Liver (tissue), 9 donors: ENCODE data around the gene ZNF701. TPM values are rescaled to one million over a fixed set of nuclear protein-coding genes. Genes with fewer than 3 reads are reported as not detected.

Experiments used
- DNase-seq: peaks from one replicate; pipeline ENCODE4 v3.0.0-alpha.2; 2017; ENCODE audit warnings: low spot score
- H3K27ac ChIP-seq, 2 donors: one replicate each; pipeline ENCODE4 v1.7.0; 2013; ENCODE audit warnings: inconsistent platforms in 2 of 2, low read length in 2 of 2, control low read depth in 1 of 2, low read depth in 1 of 2, mild to moderate bottlenecking in 1 of 2
- H3K27me3 ChIP-seq, 4 donors: one replicate each; pipeline versions ENCODE4 v1.6.1 to v1.7.0; 2013; ENCODE audit warnings: low read length in 3 of 4, inconsistent platforms in 1 of 4, mild to moderate bottlenecking in 1 of 4, moderate library complexity in 1 of 4; ENCODE audit not compliant: control insufficient read depth in 4 of 4, insufficient read depth in 4 of 4
- H3K36me3 ChIP-seq, 4 donors: one replicate each; pipeline versions ENCODE4 v1.6.1 to v1.7.0; 2013; ENCODE audit warnings: low read length in 3 of 4, mild to moderate bottlenecking in 3 of 4, low read depth in 1 of 4, moderate library complexity in 1 of 4; ENCODE audit not compliant: control insufficient read depth in 4 of 4, insufficient read depth in 3 of 4
- H3K4me1 ChIP-seq, 4 donors: one replicate each; pipeline versions ENCODE4 v1.6.1 to v1.7.0; 2013; ENCODE audit warnings: low read length in 3 of 4, mild to moderate bottlenecking in 3 of 4, moderate library complexity in 1 of 4; ENCODE audit not compliant: control insufficient read depth in 4 of 4, insufficient read depth in 4 of 4
- H3K4me3 ChIP-seq, 3 donors: one replicate each; pipeline versions ENCODE4 v1.6.1 to v1.7.0; 2013; ENCODE audit warnings: low read length in 3 of 3, control low read depth in 1 of 3, low read depth in 1 of 3, mild to moderate bottlenecking in 1 of 3
- H3K9ac ChIP-seq, 2 donors: one replicate each; pipeline ENCODE4 v1.7.0; 2013; ENCODE audit warnings: low read length in 2 of 2, mild to moderate bottlenecking in 2 of 2, moderate library complexity in 2 of 2, control low read depth in 1 of 2, low read depth in 1 of 2
- H3K9me3 ChIP-seq, 4 donors: one replicate each; pipeline versions ENCODE4 v1.6.1 to v1.7.0; 2013; ENCODE audit warnings: low read length in 3 of 4; ENCODE audit not compliant: control insufficient read depth in 4 of 4
- ATF3 ChIP-seq: IDR thresholded peaks from 2 replicates; pipeline ENCODE4 v1.6.1; 2016; ENCODE audit warnings: antibody characterized with exemption
- CTCF ChIP-seq: fragments of 150-350 bp; IDR thresholded peaks from 2 replicates; pipeline ENCODE4 v1.5.1; 2017; ENCODE audit warnings: improper control_type of control experiment, low read depth, low read length; ENCODE audit not compliant: missing input control
- EGR1 ChIP-seq, 2 donors: IDR thresholded peaks; 2 replicates each; pipeline ENCODE4 v1.6.1; 2016 to 2018; ENCODE audit warnings: antibody characterized with exemption in 2 of 2, low read depth in 2 of 2
- FOXA1 ChIP-seq: IDR thresholded peaks from 2 replicates; pipeline ENCODE4 v1.6.1; 2016; ENCODE audit warnings: antibody characterized with exemption
- FOXA2 ChIP-seq: IDR thresholded peaks from 2 replicates; pipeline ENCODE4 v1.6.1; 2016; ENCODE audit warnings: antibody characterized with exemption
- GABPA ChIP-seq, 2 donors: IDR thresholded peaks in 1 of 2; conservative IDR thresholded peaks in 1 of 2; 2 replicates each; pipeline ENCODE4 v1.6.1; 2016; ENCODE audit warnings: antibody characterized with exemption in 2 of 2, mild to moderate bottlenecking in 1 of 2, moderate library complexity in 1 of 2
- HNF4A ChIP-seq, 2 donors: conservative IDR thresholded peaks; 2 replicates each; pipeline ENCODE4 v1.6.1; 2016; ENCODE audit warnings: antibody characterized with exemption in 2 of 2, mild to moderate bottlenecking in 2 of 2
- JUND ChIP-seq, 2 donors: IDR thresholded peaks; 2 replicates each; pipeline ENCODE4 v1.6.1; 2016; ENCODE audit warnings: antibody characterized with exemption in 2 of 2
- MAX ChIP-seq: IDR thresholded peaks from 2 replicates; pipeline ENCODE4 v1.6.1; 2016; ENCODE audit warnings: antibody characterized with exemption
- NR2F2 ChIP-seq: IDR thresholded peaks from 2 replicates; pipeline ENCODE4 v1.6.1; 2016; ENCODE audit warnings: antibody characterized with exemption
- RAD21 ChIP-seq, 2 donors: IDR thresholded peaks; 2 replicates each; pipeline ENCODE4 v1.6.1; 2016; ENCODE audit warnings: antibody characterized with exemption in 2 of 2, mild to moderate bottlenecking in 2 of 2
- REST ChIP-seq: IDR thresholded peaks from 2 replicates; pipeline ENCODE4 v1.6.1; 2016; ENCODE audit warnings: antibody characterized with exemption, mild to moderate bottlenecking
- RXRA ChIP-seq, 2 donors: IDR thresholded peaks; 2 replicates each; pipeline ENCODE4 v1.6.1; 2017 to 2018; ENCODE audit warnings: antibody characterized with exemption in 2 of 2, mild to moderate bottlenecking in 1 of 2
- SP1 ChIP-seq: IDR thresholded peaks from 2 replicates; pipeline ENCODE4 v1.6.1; 2018; ENCODE audit warnings: antibody characterized with exemption, mild to moderate bottlenecking
- TAF1 ChIP-seq: conservative IDR thresholded peaks from 2 replicates; pipeline ENCODE4 v1.6.1; 2016; ENCODE audit warnings: antibody characterized with exemption, mild to moderate bottlenecking
- YY1 ChIP-seq: IDR thresholded peaks from 2 replicates; pipeline ENCODE4 v1.6.1; 2016; ENCODE audit warnings: antibody characterized with exemption, mild to moderate bottlenecking
- ZBTB33 ChIP-seq: IDR thresholded peaks from 2 replicates; pipeline ENCODE4 v1.6.1; 2016; ENCODE audit warnings: antibody characterized with exemption
- WGBS: extraction: QIAGEN DNeasy Blood & Tissue Kit; methylation state at CpG from one replicate; pipeline ENCODE4 v1.1.7; 2013; 5-methylcytosine and 5-hydroxymethylcytosine counted together
- polyA plus RNA-seq, 2 donors: library from polyadenylated mRNA; stranded (reverse) in 1 of 2; unstranded in 1 of 2; fragments of 200-250 nt in 1 of 2; fragments of >200 nt in 1 of 2; fragmentation: Nextera tagmentation in 1 of 2; extraction: Ambion mirVana in 1 of 2; gene quantifications; one replicate each; pipeline versions ENCODE4 v1.2.1 to v1.2.3, GENCODE V29; 2013 to 2015
- total RNA-seq, 2 donors: library from RNA; depleted of rRNA; stranded (reverse); fragments of >200 nt; gene quantifications; one replicate each; pipeline ENCODE4 v1.2.3, GENCODE V29; 2014
- donor health status: healthy.
- donor health status: healthy.
- donor health status: healthy.
- donor health status: healthy.
- donor health status: healthy.

ZNF701 gene
- total and polyA plus RNA-seq, 4 donors = 0.75 to 12.8 (median 3.0) TPM

- H3K36me3 ChIP-seq = peaks cover 6 to 23% (median 11%) of the 10 kb centered on the region in 4 donors
Observed at GRCh38 chr19:52621376-52621775, 51.3 kb downstream of the ZNF701 start.

GRCh38 chr19:52622261-52622660 lies 52.2 kb downstream of the ZNF701 start:
- Histone ChIP-seq H3K9ac (no peak overlapping the region), H3K4me3 (no peak overlapping the region), H3K9me3 (peaks cover 5 to 18% (median 11%) of the 10 kb centered on the region in 4 donors), H3K36me3 (peaks cover 6 to 23% (median 12%) of the 10 kb centered on the region in 4 donors), H3K27me3 (no peaks in the 10 kb centered on the region), H3K4me1 (no peaks in the 10 kb centered on the region), H3K27ac (no peak overlapping the region)
- TF ChIP-seq JUND (IDR thresholded peaks at IDR 0.05) (no peak), YY1 (no peak), RAD21 (IDR thresholded peaks at IDR 0.05) (no peak), FOXA1 (no peak), MAX (no peak), SP1 (no peak), ATF3 (no peak), FOXA2 (no peak), RXRA (IDR thresholded peaks at IDR 0.05) (no peak), HNF4A (conservative IDR thresholded peaks at IDR 0.05) (no peak), ZBTB33 (no peak), EGR1 (IDR thresholded peaks at IDR 0.05; ENCODE audit: low read depth in 2 of 2) (no peak), TAF1 (no peak), CTCF (no peak), REST (no peak)
- 77% methylated on average over 2 of the region's 2 CpGs for WGBS
- DNase-seq = no peak

More at GRCh38 chr19:52621376-52621775, 51.3 kb downstream of the ZNF701 start:
- Histone ChIP-seq H3K27ac (no peak overlapping the region), H3K9me3 (peaks cover 9 to 23% (median 14%) of the 10 kb centered on the region in 4 donors), H3K27me3 (no peaks in the 10 kb centered on the region), H3K4me3 (no peak overlapping the region), H3K9ac (no peak overlapping the region), H3K4me1 (no peaks in the 10 kb centered on the region)
- no peak for DNase-seq
- no peak for TF ChIP-seq NR2F2
- TF ChIP-seq ATF3 = no peak
- no peak for TF ChIP-seq EGR1 (IDR thresholded peaks at IDR 0.05; ENCODE audit: low read depth in 2 of 2)
- no peak for TF ChIP-seq GABPA (IDR thresholded peaks at IDR 0.05 in 1 of 2, conservative IDR thresholded peaks at IDR 0.05 in 1 of 2)
- TF ChIP-seq ZBTB33 = no peak
- TF ChIP-seq SP1 = no peak
- no peak for TF ChIP-seq MAX
- WGBS = 94% methylated on average over 3 of the region's 3 CpGs
